ENCODE measurements around the gene ACTA1.
"Not testable (repeated sequence)": the region's sequence is repeated elsewhere in the genome, so short reads cannot be mapped to it uniquely, and the experiment has no call there.

Gene ACTA1

DNA sequence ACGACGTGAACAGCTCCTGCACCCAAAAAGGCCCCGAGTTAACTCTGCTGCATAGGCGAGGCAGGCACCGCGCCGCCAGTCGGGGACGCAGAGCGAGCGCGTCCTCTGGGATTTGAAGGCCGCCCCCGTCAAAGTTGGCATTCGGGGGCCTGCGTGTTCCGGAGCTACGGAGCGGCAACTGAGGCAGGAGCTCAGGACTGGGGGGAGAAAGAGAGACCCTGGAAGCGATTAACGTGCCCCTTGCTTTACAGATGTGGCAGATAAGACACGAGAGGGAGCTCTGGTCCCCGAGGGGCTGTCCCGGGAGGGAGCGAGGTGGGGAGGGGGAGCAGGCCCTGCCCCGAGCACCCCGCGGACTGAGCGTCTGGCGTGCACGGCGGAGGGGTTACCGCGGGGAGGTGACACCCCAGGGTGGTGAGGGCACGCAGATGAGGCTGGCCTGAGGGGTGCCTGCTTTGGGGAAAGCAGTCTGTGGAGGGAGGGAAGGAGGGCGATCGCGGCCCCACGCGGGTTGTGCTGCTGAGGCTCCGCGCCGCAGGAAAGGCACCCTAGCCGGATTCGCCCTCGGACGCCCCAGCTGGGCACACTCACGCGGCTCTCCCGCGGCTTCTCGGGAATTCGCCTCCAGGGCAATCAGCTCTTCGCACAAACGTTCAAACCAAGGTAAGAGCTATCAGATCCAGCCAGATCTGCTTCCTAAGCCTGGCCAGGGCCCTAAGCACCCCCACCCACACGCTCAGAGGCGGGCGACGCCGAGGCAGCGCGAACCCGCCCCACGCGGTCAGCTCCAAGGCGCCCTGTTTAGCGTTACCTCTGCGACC lies 26.5 kb downstream of the ACTA1 start:
- DNase-seq: no peak

DNA sequence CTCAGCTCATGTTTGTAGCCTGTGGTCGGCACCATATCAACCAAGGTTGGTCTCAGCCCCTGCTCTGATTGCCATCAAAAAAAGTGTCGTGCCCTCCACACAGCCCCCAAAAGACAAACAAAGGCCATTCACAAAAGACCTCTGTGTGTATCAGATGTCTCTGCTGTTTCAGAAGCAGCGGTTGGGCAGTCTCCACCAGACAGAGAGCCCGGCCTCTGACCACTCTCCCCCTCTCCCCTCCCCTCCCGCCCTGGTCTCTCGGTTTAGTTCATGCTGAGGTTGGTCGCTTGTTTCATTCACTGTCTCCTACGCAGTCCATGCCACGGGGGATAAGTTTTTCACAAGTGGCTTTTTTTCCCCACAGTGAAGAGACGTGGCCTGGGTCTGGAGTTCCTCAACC lies 27.1 kb downstream of the ACTA1 start:
- no peak for DNase-seq

DNA sequence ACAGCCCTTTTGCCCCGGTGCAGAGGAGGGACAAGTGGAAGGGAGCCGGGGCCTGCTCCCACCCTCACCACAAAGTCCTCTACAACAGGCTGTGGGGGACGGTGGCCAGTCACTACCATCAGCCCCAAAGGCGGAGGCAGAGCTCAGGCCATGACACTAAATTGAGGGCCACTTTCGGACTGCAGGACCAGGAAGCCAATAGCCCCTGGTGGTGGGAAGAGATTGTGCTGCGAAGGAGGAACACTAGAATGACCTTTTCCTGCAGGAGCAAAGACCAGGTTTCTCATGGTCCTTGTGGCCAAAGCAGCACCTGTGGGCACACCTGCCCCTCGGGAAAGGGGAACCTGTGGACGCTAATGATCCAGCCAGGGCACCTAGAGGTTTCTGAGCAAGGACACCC lies 30.3 kb downstream of the ACTA1 start:
- DNase-seq: no peak

DNA sequence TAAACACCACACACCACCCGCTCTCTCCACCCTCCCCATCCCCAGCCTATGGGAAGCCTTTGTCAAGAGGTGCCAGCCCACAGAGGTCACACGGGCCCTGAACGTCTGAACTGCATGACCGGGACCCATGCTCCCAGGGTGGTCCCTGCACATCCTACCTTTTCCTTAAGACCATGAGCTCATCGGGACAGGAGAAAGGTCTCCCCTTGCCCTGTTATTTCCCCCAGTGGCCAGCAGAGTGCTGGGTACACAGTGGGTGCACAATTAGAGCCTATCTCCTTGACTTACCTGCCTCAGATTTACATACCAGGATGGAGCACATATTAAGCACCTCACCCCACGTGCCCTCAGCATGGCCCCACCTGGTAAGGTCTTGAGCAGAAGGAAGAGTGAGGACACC lies 30.9 kb downstream of the ACTA1 start:
- DNase-seq: no peak

DNA sequence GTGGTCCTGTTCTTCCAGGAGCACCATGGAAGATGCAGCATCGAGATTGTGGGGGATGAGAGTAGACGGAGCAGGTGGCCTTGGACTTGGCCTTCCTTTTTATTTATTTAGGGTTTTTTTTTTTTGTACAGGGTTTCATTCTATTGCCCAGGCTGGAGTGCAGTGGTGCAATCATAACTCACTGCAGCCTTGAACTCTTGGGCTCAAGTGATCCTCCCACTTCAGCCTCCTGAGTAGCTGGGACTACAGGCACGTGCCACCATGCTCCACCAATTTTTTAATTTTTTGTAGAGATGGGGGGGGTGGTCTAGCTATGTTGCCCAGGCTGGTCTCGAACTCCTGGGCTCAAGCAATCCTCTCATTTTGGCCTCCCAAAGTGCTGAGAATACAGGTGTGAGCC lies 31.6 kb downstream of the ACTA1 start:
- DNase-seq: not testable (repeated sequence)

DNA sequence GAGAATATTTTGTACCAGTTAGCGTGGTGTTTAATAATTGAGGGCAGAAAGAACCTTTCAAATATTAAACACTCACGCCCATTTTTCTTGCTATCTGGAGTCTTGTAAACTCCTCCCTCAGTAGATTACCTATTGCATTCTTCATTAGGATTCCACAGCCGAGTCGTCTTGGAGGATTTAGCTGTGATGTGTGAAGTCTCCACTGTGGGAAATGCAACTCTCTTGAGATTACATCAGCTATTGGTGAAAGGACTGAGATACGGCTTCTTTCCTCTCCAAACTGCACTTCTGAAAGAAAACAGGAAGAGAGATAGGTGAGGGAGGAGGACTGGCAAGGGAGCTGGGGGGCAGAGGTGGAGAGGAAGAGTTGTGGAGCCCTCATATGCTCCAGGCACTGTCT lies 36.1 kb downstream of the ACTA1 start:
- no peak for DNase-seq

DNA sequence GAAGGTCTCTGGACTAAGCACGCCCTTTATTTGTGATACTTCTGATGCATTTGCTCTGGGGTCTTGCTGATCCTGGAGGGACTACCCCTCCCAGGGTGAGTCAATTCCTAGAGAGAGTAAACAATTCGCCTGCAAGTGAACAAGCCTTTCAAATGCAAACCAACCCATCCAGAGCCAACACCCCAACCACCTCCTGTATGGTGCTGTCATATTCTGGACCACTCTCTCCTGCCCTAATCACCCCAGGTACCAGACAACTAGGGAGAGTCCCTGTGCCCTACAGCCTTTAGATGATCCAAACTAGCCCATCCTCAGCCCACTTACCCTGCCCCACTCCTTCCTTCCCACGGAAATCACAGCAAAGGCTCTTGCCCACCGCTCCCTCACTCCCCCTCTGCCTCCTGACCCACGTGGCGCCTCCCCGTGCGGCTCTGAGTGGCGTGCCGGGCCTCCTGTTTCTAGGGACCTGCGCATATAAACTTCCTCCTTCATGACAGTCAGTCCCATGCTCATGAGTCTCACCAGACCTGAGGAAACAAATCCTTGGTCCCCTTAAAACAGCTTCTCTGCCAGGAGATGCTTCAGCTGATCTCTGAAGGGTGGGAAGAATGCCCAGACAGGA lies 37.2 kb downstream of the ACTA1 start:
- DNase-seq: no peak

DNA sequence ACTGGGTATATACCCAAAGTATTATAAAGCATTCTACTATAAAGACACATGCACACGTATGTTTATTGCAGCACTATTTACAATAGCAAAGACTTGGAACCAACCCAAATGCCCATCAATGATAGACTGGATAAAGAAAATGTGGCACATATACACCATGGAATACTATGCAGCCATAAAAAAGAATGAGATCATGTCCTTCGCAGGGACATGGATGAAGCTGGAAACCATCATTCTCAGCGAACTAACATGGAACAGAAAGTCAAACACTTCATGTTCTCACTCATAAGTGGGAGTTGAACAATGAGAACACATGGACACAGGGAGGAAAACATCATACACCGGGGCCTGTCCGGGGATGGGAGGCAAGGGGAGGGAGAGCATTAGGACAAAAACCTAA lies 39.4 kb downstream of the ACTA1 start:
- DNase-seq: not testable (repeated sequence)

DNA sequence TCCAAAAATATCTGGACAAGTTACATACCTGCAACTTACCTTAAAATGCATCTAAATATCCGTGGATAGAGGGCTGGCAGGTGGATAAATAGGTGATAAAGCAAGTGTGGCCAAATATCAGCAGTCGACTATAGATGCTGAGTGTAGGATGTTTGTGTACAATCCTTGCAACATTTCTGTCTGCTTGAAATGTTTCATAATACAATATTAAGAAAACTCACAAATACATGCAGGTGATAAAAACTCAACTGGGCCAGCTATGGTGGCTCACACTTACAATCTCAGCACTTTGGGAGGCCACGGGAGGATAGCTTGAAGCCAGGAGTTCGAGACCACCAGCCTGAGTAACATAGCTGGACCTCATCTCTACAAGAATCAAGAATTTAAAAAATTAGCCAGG lies 41.0 kb downstream of the ACTA1 start:
- no peak for DNase-seq

DNA sequence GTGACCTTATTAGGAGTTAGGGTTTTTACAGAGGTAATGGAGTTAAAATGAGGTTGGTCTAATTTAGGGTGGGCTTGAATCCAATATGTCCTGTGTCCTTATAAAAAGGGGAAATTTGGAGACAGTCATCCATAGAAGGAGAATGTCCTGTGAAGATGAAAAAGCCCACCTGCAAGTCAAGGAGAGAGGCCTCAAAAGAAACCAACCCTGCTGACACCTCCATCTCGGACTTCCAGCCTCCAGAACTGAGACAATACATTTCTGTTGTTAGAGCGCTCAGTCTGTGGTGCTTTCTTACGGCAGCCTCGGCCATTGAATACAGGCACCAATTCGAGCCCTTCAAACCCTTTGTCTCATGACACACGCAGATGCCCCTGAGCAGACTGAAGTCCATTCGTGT lies 43.8 kb downstream of the ACTA1 start:
- DNase-seq: no peak

DNA sequence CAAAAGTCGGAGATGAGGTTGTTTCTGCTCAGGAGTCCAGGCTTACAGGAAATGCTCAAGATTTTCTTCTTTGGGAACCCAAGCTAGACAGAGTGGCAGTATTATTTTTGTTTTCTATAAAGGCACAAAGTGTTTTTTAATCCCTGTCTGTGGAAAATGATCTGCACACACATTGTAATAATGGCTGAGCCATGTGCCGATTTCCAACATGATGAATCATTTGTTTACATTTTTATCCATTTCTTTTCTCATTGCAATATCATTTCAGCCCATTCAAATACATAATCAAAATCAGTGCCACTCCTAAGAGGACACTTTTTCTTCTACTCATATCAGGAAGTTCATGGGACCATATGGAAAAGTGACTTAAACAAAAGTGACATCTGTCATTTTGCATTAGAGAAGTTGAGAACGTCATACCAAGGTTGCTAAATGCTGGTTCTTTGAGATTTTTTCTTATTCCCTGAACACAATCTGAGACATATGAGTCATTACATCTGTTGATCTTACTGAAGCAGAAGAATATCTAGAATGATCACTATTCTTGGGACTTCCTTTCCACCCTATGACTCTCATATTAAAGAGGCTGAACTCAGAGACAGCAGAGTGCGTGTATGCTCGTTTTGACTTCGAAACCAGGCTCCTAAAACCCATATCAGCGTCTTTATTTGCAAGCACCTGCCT lies 44.9 kb downstream of the ACTA1 start:
- DNase-seq: no peak

DNA sequence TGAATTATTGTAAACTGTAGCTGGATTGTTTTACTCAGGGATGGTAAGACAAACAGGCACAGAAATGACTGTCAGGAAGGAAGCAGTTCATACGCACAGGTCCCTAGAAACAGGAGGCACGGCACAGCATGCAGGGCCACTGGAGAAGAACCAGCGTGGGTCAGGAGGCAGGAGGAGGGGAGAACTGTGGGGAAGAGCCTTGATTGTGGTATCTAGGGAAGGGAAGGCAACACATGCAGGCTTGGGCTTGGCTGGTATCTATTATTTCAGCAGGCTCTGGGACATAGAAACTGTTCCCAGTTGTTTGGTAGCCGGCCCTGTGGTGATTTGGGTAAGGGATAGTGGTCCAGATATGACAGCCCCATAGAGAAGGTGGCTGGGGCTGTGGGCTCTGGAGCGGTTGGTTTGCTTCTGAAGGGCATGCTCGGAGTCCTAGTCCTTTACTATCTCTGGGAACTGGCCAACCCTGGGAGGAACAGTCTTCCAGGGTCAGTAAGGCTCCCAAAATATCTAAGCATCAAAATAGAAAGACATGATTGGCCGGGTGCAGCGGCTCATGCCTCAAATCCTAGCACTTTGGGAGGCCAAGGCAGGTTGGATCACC lies 47.9 kb downstream of the ACTA1 start:
- no peak for DNase-seq

DNA sequence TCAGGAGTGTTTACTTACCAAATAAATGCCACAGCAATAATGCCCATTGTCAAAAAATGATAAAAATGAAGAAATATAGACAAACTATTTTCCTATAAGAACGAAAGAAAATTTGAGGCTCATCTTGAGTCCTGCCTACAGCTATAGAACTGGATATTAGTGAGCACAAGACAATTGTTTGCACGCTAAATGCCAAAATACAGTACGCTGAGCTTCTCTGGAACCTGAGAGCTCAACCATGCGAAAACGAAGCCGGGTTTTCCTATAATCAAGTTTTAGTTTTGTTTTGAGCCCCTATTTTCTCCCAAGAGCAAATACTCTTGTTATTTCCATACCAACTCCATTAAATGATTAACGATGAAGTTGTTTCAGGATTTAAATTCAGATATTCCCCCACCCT lies 49.1 kb downstream of the ACTA1 start:
- DNase-seq: no peak

DNA sequence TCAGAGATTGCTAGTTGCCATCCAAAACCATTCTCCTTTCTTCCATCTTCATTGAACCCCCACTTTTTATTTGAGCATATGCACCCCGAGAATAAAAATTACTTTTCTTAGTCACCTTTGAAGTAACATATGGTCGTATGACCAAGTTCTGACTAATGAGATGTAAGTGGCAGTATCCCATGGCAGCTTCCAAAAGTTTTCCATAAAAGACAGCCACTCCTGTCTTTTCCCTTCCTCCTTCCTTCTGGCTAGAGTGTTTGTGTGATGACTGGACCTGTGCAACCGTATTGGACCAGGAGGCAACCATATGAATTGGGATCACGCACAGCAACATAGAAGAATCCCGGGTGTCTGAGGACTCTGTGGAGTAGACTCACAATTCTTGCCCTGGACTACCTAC lies 49.9 kb downstream of the ACTA1 start:
- no peak for DNase-seq

DNA sequence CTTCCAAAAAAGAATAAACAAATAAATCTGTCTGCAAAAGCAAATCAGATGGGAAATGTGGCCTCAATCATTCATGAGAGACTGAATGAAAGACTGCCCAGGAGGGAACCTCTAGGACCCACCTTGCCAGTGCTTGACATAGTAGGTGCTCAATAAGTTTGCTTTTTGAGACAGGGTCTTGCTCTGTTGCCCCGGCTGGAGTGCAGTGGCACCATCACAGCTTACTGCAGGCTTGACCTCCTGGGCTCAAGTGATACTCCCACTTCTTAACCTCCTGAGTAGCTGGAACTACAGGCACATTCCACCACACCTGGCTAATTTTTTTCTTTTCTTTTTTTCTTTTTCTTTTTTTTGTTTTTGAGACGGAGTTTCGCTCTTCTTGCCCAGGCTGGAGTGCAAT lies 50.7 kb downstream of the ACTA1 start:
- DNase-seq: no peak

Measured in NCI-H1930 (cell line).